Regular cardiac myocyte (primary cell): ENCODE measurements around the gene TBCB. TPM values are rescaled to one million over a fixed set of nuclear protein-coding genes. Genes with fewer than 3 reads are reported as not detected.

Experiments
- total RNA-seq: library from RNA; depleted of rRNA; stranded (reverse); fragments of >200 nt; gene quantifications from 2 replicates; pipeline ENCODE4 v1.2.3, GENCODE V29; 2014

The TBCB gene
- 179 and 333 TPM in 2 replicates for total RNA-seq

GRCh38 chr19:36115453-36116343, at the start of gene TBCB:
Gene TBCB, plus strand, starts transcription at chr19:36115468. Its CDS starts 93 bp downstream, at chr19:36115561.

DNA sequence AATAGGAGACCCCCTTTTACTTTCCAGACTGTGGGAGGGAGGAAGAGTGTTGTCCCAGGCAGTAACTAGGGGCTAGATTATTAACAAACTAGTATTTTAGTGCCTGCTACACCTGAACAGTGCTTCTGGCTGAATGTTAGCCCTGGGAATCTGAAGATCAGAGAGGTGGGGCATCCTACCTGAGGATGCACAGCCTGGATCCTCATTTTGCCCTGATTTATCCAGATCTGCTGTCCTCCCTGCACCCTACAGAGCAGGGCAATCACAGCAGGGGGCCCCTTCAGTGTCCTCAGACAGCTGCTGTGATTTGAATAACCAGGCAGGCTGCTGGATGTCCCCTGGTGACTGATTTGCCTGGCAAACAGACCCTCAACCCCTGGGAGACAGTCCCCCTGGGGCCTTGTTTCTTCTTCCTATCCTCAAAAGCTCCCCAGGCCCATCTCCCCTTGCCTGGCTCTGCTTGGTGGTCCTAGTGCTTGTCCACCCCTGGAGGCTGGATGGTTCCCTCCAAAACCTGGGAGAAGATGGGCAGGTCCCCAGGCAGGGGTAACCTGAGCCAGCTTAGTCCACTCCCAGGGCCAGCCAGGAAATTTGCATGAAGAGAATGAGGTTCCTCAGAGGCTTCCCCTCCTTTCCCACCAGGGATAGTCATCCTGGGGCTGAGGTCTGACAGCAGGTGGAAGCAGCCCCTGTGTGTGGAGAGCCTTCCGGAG, 4.6 kb upstream of the TBCB start, which contains the start of gene OVOL3:
Gene OVOL3, plus strand, starts transcription at position 657 of the 713 bp plus-strand sequence. CDS start 60 bp downstream, outside the sequence.

DNA sequence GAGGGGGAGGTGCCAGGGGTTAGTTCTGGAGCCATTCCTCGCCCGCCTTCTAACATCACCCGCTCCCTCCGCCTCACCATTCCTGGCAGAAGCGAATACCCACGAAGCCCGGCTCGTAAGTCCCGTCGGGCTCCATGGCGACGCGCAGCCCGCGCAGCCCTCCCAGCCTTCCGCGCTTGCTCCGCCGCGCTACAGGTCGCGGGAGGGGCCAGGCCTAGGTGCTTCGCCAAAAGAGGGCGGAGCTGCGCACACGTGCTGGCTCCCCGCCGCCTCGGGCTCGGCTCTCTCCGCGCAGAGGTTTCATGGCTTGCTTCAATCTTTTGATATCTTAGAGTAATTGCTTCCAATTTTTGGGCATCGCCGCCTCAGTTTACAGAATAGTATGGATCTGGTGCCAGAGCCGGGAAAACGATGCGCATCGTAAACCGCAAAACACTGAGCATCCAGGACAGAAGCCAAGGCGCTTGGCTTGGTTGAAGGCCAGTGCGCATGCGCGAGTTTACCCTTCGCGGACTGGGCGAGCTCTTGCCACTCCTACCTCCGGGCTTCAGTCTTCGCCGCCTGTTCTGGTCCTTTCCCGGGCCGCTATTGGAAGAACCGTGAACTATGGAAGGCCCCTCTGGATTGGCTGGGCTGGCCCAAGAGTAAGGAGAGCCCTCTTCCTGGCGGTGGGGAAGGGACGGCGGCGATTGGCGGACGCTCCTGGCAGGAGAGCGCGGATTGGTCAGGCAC, 381 bp upstream of the TBCB start, which contains the start of gene POLR2I:
Gene POLR2I, minus strand, starts transcription at position 155 of the 732 bp plus-strand sequence. Its CDS starts 19 bp downstream, at position 136.

GRCh38 chr19:36139473-36140303, 24.4 kb downstream of the TBCB start, which contains the start of gene CAPNS1:
Gene CAPNS1, plus strand, starts transcription at chr19:36140066. Its CDS starts 946 bp downstream, at chr19:36141012.

DNA sequence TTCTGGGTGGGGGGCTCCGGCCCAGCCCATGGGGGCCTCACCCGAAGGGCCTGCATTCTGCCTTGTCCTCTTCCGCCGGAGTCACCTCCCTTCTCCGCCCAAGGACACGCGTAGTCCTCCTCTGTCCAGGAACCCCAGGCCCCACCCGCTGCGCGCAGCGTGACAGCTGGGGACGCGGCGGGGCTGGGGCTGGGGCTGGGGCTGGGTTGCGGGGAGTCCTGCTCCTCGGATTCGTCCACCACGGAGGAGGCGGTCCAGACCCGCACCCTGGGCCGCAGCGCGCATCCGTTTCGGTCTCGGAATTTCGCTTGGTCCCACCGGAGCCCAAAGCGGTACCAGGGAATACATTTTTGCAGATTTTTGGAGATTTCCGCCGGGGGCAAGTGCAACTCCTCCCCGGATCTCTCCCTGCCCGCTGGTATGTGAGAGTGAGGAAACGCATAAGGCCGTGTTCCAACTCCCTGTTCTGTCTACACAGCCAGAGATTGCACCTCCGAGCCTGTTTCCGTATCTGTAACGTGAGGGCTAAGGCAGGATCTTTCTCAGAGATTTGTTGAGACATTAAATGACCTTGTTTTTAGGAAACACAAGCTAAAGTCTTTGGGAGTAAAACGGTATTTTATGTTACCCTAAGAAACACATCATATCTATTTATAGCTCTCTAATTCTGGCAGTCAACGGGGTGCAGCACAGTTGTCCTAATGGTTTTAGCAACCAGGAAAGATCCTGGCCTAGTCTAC, 37.3 kb downstream of the TBCB start, which contains the start of gene COX7A1:
Gene COX7A1, minus strand, starts transcription at position 96 of the 740 bp plus-strand sequence. Its CDS starts 40 bp downstream, at position 56.

Other genes starting within 250 kb of the TBCB start
- gene APLP1, start 246.9 kb upstream of the TBCB start, total RNA-seq = 12.7 and 14.8 TPM in 2 replicates
- 2.0 and 2.5 TPM in 2 replicates for gene NFKBID, start 214.9 kb upstream of the TBCB start, total RNA-seq
- 0.38 and 0.56 TPM in 2 replicates for gene HCST, start 212.9 kb upstream of the TBCB start, total RNA-seq
- gene TYROBP, start 207.2 kb upstream of the TBCB start, total RNA-seq = not detected in 2 replicates
- 1.2 and 2.3 TPM in 2 replicates for gene LRFN3, start 179.1 kb upstream of the TBCB start, total RNA-seq
- 12.1 and 12.5 TPM in 2 replicates for gene SDHAF1, start 120.3 kb upstream of the TBCB start, total RNA-seq
- gene SYNE4, start 106.7 kb upstream of the TBCB start, total RNA-seq = 0.19 and 0.28 TPM in 2 replicates
- gene ALKBH6, start 101.3 kb upstream of the TBCB start, total RNA-seq = 18.3 and 20.5 TPM in 2 replicates
- gene CLIP3, start 82.6 kb upstream of the TBCB start, total RNA-seq = 2.5 and 5.4 TPM in 2 replicates
- gene THAP8, start 61.2 kb upstream of the TBCB start, total RNA-seq = 3.3 and 4.5 TPM in 2 replicates
- 0.85 and 8.4 TPM in 2 replicates for gene WDR62, start 60.6 kb upstream of the TBCB start, total RNA-seq
- gene OVOL3, start 4.3 kb upstream of the TBCB start, total RNA-seq = not detected in 2 replicates
- 41.7 and 65.2 TPM in 2 replicates for gene POLR2I, start 593 bp upstream of the TBCB start, total RNA-seq
- gene CAPNS1, start 24.6 kb downstream of the TBCB start, total RNA-seq = 198 and 306 TPM in 2 replicates
- 25.4 and 70.5 TPM in 2 replicates for gene COX7A1, start 37.0 kb downstream of the TBCB start, total RNA-seq
- 6.1 and 9.3 TPM in 2 replicates for gene ZNF565, start 99.2 kb downstream of the TBCB start, total RNA-seq
- 85.4 and 89.9 TPM in 2 replicates for gene ZNF146, start 99.6 kb downstream of the TBCB start, total RNA-seq